DOHH2 (cell line): ENCODE measurements around the gene LRRC38.

Experiments used
- EZH2phosphoT487 ChIP-seq: fragments of 200-600 bp; sonication (generic); IDR thresholded peaks from 2 replicates; pipeline ENCODE4 v1.6.1; 2017; ENCODE audit warnings: borderline replicate concordance, mild to moderate bottlenecking, antibody characterized with exemption, low read length, moderate library complexity, mixed read lengths
- TF ChIP-seq, protein P1 (sequence below): fragments of 200-600 bp; sonication (generic); IDR thresholded peaks from one replicate; pipeline ENCODE4 v1.5.1; 2014; ENCODE audit warnings: antibody characterized with exemption, mild to moderate bottlenecking, low read depth, low read length; ENCODE audit not compliant: poor library complexity, severe bottlenecking

GRCh38 chr1:13443335-13443979 is 70.3 kb downstream of the LRRC38 start:
- TF ChIP-seq, protein P1, sequence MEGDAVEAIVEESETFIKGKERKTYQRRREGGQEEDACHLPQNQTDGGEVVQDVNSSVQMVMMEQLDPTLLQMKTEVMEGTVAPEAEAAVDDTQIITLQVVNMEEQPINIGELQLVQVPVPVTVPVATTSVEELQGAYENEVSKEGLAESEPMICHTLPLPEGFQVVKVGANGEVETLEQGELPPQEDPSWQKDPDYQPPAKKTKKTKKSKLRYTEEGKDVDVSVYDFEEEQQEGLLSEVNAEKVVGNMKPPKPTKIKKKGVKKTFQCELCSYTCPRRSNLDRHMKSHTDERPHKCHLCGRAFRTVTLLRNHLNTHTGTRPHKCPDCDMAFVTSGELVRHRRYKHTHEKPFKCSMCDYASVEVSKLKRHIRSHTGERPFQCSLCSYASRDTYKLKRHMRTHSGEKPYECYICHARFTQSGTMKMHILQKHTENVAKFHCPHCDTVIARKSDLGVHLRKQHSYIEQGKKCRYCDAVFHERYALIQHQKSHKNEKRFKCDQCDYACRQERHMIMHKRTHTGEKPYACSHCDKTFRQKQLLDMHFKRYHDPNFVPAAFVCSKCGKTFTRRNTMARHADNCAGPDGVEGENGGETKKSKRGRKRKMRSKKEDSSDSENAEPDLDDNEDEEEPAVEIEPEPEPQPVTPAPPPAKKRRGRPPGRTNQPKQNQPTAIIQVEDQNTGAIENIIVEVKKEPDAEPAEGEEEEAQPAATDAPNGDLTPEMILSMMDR = no peak
- TF ChIP-seq EZH2phosphoT487 = no peak
